SK-N-SH (cell line): Measurements from ENCODE around the gene CUL7. TPM values are rescaled to one million over a fixed set of nuclear protein-coding genes. Genes with fewer than 3 reads are reported as not detected.

ENCODE experiments used
- CTCF ChIA-PET: fragments of 300-600, 350-600 bp; formaldehyde crosslinking; extraction: SDS; loops from one replicate; lab custom pipeline; 2021; lab: Yijun Ruan, JAX
- POLR2A ChIA-PET: fragments of 350-600 bp; sonication (Branson Sonifier 250); formaldehyde crosslinking; extraction: SDS; loops from one replicate; lab custom pipeline; 2020; ENCODE audit warnings: antibody characterized with exemption, inconsistent platforms; lab: Yijun Ruan, JAX
- DNase-seq: peaks from one replicate; pipeline ENCODE4 v3.0.0; 2012
- H2AFZ ChIP-seq: fragments of 200-600 bp; sonication (generic); 2 replicates; pipeline ENCODE4 v1.8.1; 2016; ENCODE audit warnings: antibody characterized with exemption, mild to moderate bottlenecking, low read depth
- H3F3A ChIP-seq: fragments of 200-600 bp; sonication (generic); replicated peaks from 2 replicates; pipeline ENCODE3; 2016; ENCODE audit warnings: antibody characterized with exemption, mild to moderate bottlenecking; ENCODE audit not compliant: insufficient read depth
- H3K27ac ChIP-seq, 2 experiments: fragments of 200-500 bp in 1 of 2; fragments of 200-600 bp in 1 of 2; sonication (Bioruptor generic) in 1 of 2; sonication (generic), shearing (Covaris generic) in 1 of 2; 2 replicates each; pipeline versions ENCODE4 v1.5.1 to v1.6.1; 2014 to 2016; ENCODE audit warnings: low read depth in 2 of 2, inconsistent platforms in 1 of 2, low read length in 1 of 2, mild to moderate bottlenecking in 1 of 2, mixed read lengths in 1 of 2
- H3K27me3 ChIP-seq: fragments of 200-600 bp; sonication (generic), shearing (Covaris generic); 2 replicates; pipeline ENCODE4 v1.6.1; 2016; ENCODE audit warnings: mixed run types; ENCODE audit not compliant: insufficient read depth
- H3K36me3 ChIP-seq, 2 experiments: fragments of 200-500 bp in 1 of 2; fragments of 200-600 bp in 1 of 2; sonication (Bioruptor generic) in 1 of 2; sonication (generic) in 1 of 2; replicated peaks in 1 of 2; 2 replicates each; pipeline versions ENCODE3 to v1.5.1; 2014 to 2016; ENCODE audit warnings: low read length in 1 of 2, mild to moderate bottlenecking in 1 of 2; ENCODE audit not compliant: insufficient read depth in 2 of 2, control insufficient read depth in 1 of 2
- H3K4me1 ChIP-seq, 2 experiments: fragments of 200-500 bp in 1 of 2; fragments of 200-600 bp in 1 of 2; sonication (Bioruptor generic) in 1 of 2; sonication (generic), shearing (Covaris generic) in 1 of 2; 2 replicates each; pipeline versions ENCODE4 v1.5.1 to v1.6.1; 2014 to 2016; ENCODE audit warnings: low read depth in 1 of 2, low read length in 1 of 2, mixed run types in 1 of 2; ENCODE audit not compliant: insufficient read depth in 2 of 2, control insufficient read depth in 1 of 2
- H3K4me2 ChIP-seq: fragments of 200-600 bp; sonication (generic), shearing (Covaris generic); 2 replicates; pipeline ENCODE4 v1.6.1; 2017; ENCODE audit warnings: mixed run types
- H3K4me3 ChIP-seq, 2 experiments: fragments of 200-500 bp in 1 of 2; fragments of 200-600 bp in 1 of 2; sonication (Bioruptor generic) in 1 of 2; sonication (generic), shearing (Covaris generic) in 1 of 2; 2 replicates each; pipeline versions ENCODE4 v1.5.1 to v1.8.1; 2014 to 2016; ENCODE audit warnings: low read depth in 2 of 2, inconsistent platforms in 1 of 2, low read length in 1 of 2, mild to moderate bottlenecking in 1 of 2, mixed read lengths in 1 of 2, moderate library complexity in 1 of 2
- H3K79me2 ChIP-seq: fragments of 200-600 bp; sonication (generic); 2 replicates; pipeline ENCODE4 v1.8.1; 2017; ENCODE audit warnings: mild to moderate bottlenecking; ENCODE audit not compliant: insufficient read depth
- H3K9ac ChIP-seq: fragments of 200-600 bp; sonication (generic); 2 replicates; pipeline ENCODE4 v1.6.1; 2017; ENCODE audit warnings: mixed run types
- H3K9me2 ChIP-seq: fragments of 200-600 bp; sonication (generic); 2 replicates; pipeline ENCODE4 v1.6.1; 2017; ENCODE audit warnings: mixed run types
- H3K9me3 ChIP-seq: fragments of 200-600 bp; sonication (generic); 2 replicates; pipeline ENCODE4 v1.6.1; 2017; ENCODE audit warnings: mixed run types, mild to moderate bottlenecking, moderate library complexity
- H4K20me1 ChIP-seq: fragments of 200-600 bp; sonication (generic); 2 replicates; pipeline ENCODE4 v1.6.1; 2017; ENCODE audit warnings: mild to moderate bottlenecking, mixed run types; ENCODE audit not compliant: insufficient read depth
- CTCF ChIP-seq: fragments of 200-600 bp; sonication (generic); IDR thresholded peaks from 2 replicates; pipeline ENCODE4 v1.6.1; 2017; ENCODE audit warnings: antibody characterized with exemption, mild to moderate bottlenecking, moderate library complexity
- EZH2phosphoT487 ChIP-seq: fragments of 200-600 bp; sonication (generic); IDR thresholded peaks from 2 replicates; pipeline ENCODE4 v1.6.1; 2017; ENCODE audit warnings: low read depth, mixed run types, mild to moderate bottlenecking, antibody characterized with exemption, moderate library complexity, borderline replicate concordance
- JUND ChIP-seq: IDR thresholded peaks from 2 replicates; pipeline ENCODE4 v1.4.0; 2012
- MAX ChIP-seq: IDR thresholded peaks from 2 replicates; pipeline ENCODE4 v1.4.0; 2012; ENCODE audit warnings: low read depth
- NFIC ChIP-seq: IDR thresholded peaks from 2 replicates; pipeline ENCODE4 v1.4.0; 2012; ENCODE audit warnings: borderline replicate concordance
- NRF1 ChIP-seq: IDR thresholded peaks from 2 replicates; pipeline ENCODE4 v1.6.1; 2012; ENCODE audit warnings: low read depth, mild to moderate bottlenecking, low read length
- RAD21 ChIP-seq: IDR thresholded peaks from 2 replicates; pipeline ENCODE4 v1.6.1; 2012; ENCODE audit warnings: mild to moderate bottlenecking, low read length
- RCOR1 ChIP-seq: fragments of 150-350 bp; IDR thresholded peaks from 2 replicates; pipeline ENCODE4 v1.6.1; 2017; ENCODE audit warnings: antibody characterized with exemption, low read length
- RFX5 ChIP-seq: IDR thresholded peaks from 2 replicates; pipeline ENCODE4 v1.6.1; 2012; ENCODE audit warnings: mild to moderate bottlenecking, improper control_type of control experiment, low read length
- RXRA ChIP-seq: IDR thresholded peaks from 2 replicates; pipeline ENCODE4 v1.4.0; 2012; ENCODE audit warnings: low read depth, mild to moderate bottlenecking, borderline replicate concordance
- TEAD4 ChIP-seq: IDR thresholded peaks from 2 replicates; pipeline ENCODE4 v1.4.0; 2012; ENCODE audit warnings: mild to moderate bottlenecking, borderline replicate concordance; ENCODE audit not compliant: insufficient read depth
- YY1 ChIP-seq: IDR thresholded peaks from 2 replicates; pipeline ENCODE4 v1.4.0; 2012; ENCODE audit warnings: low read depth, mild to moderate bottlenecking
- ZBTB33 ChIP-seq: IDR thresholded peaks from 2 replicates; pipeline ENCODE4 v1.4.0; 2012; ENCODE audit warnings: low read depth, borderline replicate concordance
- WGBS: methylation state at CpG from one replicate; pipeline ENCODE4 v1.1.6; 2017; ENCODE audit warnings: low lambda C conversion rate; 5-methylcytosine and 5-hydroxymethylcytosine counted together
- polyA plus RNA-seq, 3 experiments: library from polyadenylated mRNA; depleted of rRNA; stranded (reverse); fragments of >200 nt; gene quantifications; 2 replicates each; pipeline ENCODE4 v1.2.3, GENCODE V29; 2012

The CUL7 gene
- polyA plus RNA-seq, 1 of the 3 experiments (the other 2 are of a cell fraction) = 46.9 TPM

GRCh38 chr6:42996513-42996912 lies 57.1 kb downstream of the CUL7 start:
- ChIA-PET POLR2A (interaction anchor here (0.6 to 1.3 kb wide), 2 partner anchors 14 to 117 kb away, joined by 3 to 5 read pairs; partner anchors contain the start of gene RPL7L1), CTCF (interaction anchor here (1.0 to 1.4 kb wide), 3 partner anchors 8 to 16 kb away, joined by 3 read pairs; no protein-coding TSS in a partner anchor)
- H3F3A ChIP-seq = peaks cover 7% of the 10 kb centered on the region

GRCh38 chr6:42993445-42993844 lies 60.2 kb downstream of the CUL7 start:
- no peaks in the 10 kb centered on the region for H3K9me2 ChIP-seq
- no peak for DNase-seq
- no peak overlapping the region for H2AFZ ChIP-seq
- no peak overlapping the region for H3K9ac ChIP-seq
- H3K79me2 ChIP-seq = peaks cover 19% of the 10 kb centered on the region; the same call in 1 of the 2 replicates
- POLR2A ChIA-PET = interaction anchor here (1.0 kb wide), 1 partner anchor 9 kb away, joined by 3 read pairs; the partner anchor contains the start of gene PPP2R5D
- H3K27me3 ChIP-seq = no peaks in the 10 kb centered on the region
- H3K4me1 ChIP-seq = peaks cover 0 to 1% of the 10 kb centered on the region in 2 experiments; a peak in 2 of 4 replicates
- H3K27ac ChIP-seq = no peak overlapping the region
- H3K9me3 ChIP-seq = no peaks in the 10 kb centered on the region
- CTCF ChIA-PET = no interaction called here
- H3F3A ChIP-seq = peaks cover 7% of the 10 kb centered on the region
- 88% methylated on average over 2 of the region's 2 CpGs for WGBS
- H3K4me2 ChIP-seq = no peak overlapping the region
- no peak overlapping the region for H3K4me3 ChIP-seq
- H4K20me1 ChIP-seq = no peaks in the 10 kb centered on the region
- H3K36me3 ChIP-seq = peaks cover 19 to 24% of the 10 kb centered on the region in 2 experiments
- TF ChIP-seq RAD21 = no peak
- TF ChIP-seq MAX = no peak
- no peak for TF ChIP-seq TEAD4
- no peak for TF ChIP-seq EZH2phosphoT487
- no peak for TF ChIP-seq NRF1
- no peak for TF ChIP-seq RXRA
- TF ChIP-seq RFX5 = no peak
- no peak for TF ChIP-seq YY1
- TF ChIP-seq NFIC = no peak

More at GRCh38 chr6:42996513-42996912, 57.1 kb downstream of the CUL7 start:
- no peaks in the 10 kb centered on the region for H4K20me1 ChIP-seq
- H3K4me1 ChIP-seq = no peaks in the 10 kb centered on the region
- H3K36me3 ChIP-seq = peaks cover under 1 to 2% of the 10 kb centered on the region in 2 experiments
- TF ChIP-seq RCOR1 = no peak
- peak; percentile 30 for TF ChIP-seq CTCF
- no peak for TF ChIP-seq MAX
- TF ChIP-seq ZBTB33 = no peak
- no peak for TF ChIP-seq JUND
- TF ChIP-seq EZH2phosphoT487 = no peak
- H3K9ac ChIP-seq = no peak overlapping the region
- no peak overlapping the region for H3K4me3 ChIP-seq
- H3K79me2 ChIP-seq = peaks cover 32% of the 10 kb centered on the region; the same call in 1 of the 2 replicates
- no peaks in the 10 kb centered on the region for H3K9me2 ChIP-seq
- DNase-seq = no peak
- H2AFZ ChIP-seq = no peak overlapping the region
- H3K27me3 ChIP-seq = no peaks in the 10 kb centered on the region
- no peak overlapping the region for H3K4me2 ChIP-seq
- H3K9me3 ChIP-seq = no peaks in the 10 kb centered on the region
- peak overlapping the region in 1 of 2 experiments; percentile 33; a peak in 1 of 4 replicates for H3K27ac ChIP-seq
